H1 (cell line): ENCODE results near the gene LY6G6C. TPM values are rescaled to one million over a fixed set of nuclear protein-coding genes. Genes with fewer than 3 reads are reported as not detected.

Experiments
- CHD2 ChIP-seq: IDR thresholded peaks from 2 replicates; pipeline ENCODE4 v1.6.1; 2012; ENCODE audit warnings: low read length, improper control_type of control experiment
- RFX5 ChIP-seq: IDR thresholded peaks from 2 replicates; pipeline ENCODE4 v1.6.1; 2011; ENCODE audit warnings: low read depth, low read length, improper control_type of control experiment, borderline replicate concordance
- YY1 ChIP-seq: IDR thresholded peaks from 2 replicates; pipeline ENCODE4 v1.6.1; 2011; ENCODE audit warnings: low read depth, mild to moderate bottlenecking, low read length
- polyA plus RNA-seq, 7 experiments: library from polyadenylated mRNA; depleted of rRNA in 3 of 7; stranded (reverse) in 5 of 7; unstranded in 2 of 7; fragments of >200 nt in 5 of 7; fragments of 200-250 nt in 2 of 7; gene quantifications; 1 replicate in 5 of 7; 2 replicates in 1 of 7; 4 replicates in 1 of 7; pipeline versions ENCODE4 v1.2.1 to v1.2.3, GENCODE V29; 2011 to 2013; ENCODE audit warnings: missing spikeins in 2 of 7, mixed read lengths in 2 of 7
- total RNA-seq: library from RNA; stranded (reverse); fragmentation: NEBNext Ultra II Directional; extraction: Animal tissue kit (Norgen Biotek cat#: 25700); gene quantifications from 2 replicates; pipeline ENCODE4 v1.2.1, GENCODE V29; 2021

The LY6G6C gene
- total and polyA plus RNA-seq, 2 of the 8 experiments (the other 6 are each of a cell fraction or from before 2014, with no cell fraction given) = 0.23 TPM; not detected in 1

GRCh38 chr6:31736768-31737314 lies 15.3 kb upstream of the LY6G6C start (continued):
- no peak for TF ChIP-seq CHD2
- no peak for TF ChIP-seq RFX5
- TF ChIP-seq YY1 = no peak
